Activated CD8-positive, alpha-beta T cell treated with anti-CD3 and anti-CD28 coated beads, Interleukin-2, amount 10 ng/mL, durations not matched to agents 7 days and 5 days (primary cell): ENCODE measurements around the gene INSRR. TPM values are rescaled to one million over a fixed set of nuclear protein-coding genes. Genes with fewer than 3 reads are reported as not detected.
A peak's percentile ranks its signal among the peaks of the same experiment; 100 is the strongest.

ENCODE experiments used
- ATAC-seq: fragments of 150-1000 bp; cut with Tn5 transposase; one replicate; pipeline ENCODE4 v1.10.0; 2021; ENCODE audit warnings: moderate library complexity
- CTCF ChIA-PET: fragments of 350-600 bp; sonication (Branson Sonifier 250); formaldehyde crosslinking; loops from one replicate; lab custom pipeline; 2021; ENCODE audit warnings: antibody characterized with exemption; lab: Charles Lee
- POLR2A ChIA-PET: fragments of 350-600 bp; sonication (Branson Sonifier 250); formaldehyde crosslinking; loops from one replicate; lab custom pipeline; 2021; ENCODE audit warnings: antibody characterized with exemption; lab: Charles Lee
- DNase-seq: peaks from one replicate; pipeline ENCODE4 v3.0.0-alpha.2; 2020
- H3K27ac Mint-ChIP-seq: one replicate; pipeline ENCODE4 v1.8.0; 2021; ENCODE audit warnings: mild to moderate bottlenecking, mixed read lengths
- H3K27me3 Mint-ChIP-seq: one replicate; pipeline ENCODE4 v1.8.0; 2021; ENCODE audit warnings: low read depth, mixed read lengths
- H3K36me3 Mint-ChIP-seq: one replicate; pipeline ENCODE4 v1.8.0; 2021; ENCODE audit warnings: low read depth, mixed read lengths
- H3K4me1 Mint-ChIP-seq: one replicate; pipeline ENCODE4 v1.8.0; 2021; ENCODE audit warnings: low read depth, mixed read lengths
- H3K4me3 Mint-ChIP-seq: one replicate; pipeline ENCODE4 v1.8.0; 2021; ENCODE audit warnings: mild to moderate bottlenecking, mixed read lengths
- H3K9me3 Mint-ChIP-seq: one replicate; pipeline ENCODE4 v1.8.0; 2022; ENCODE audit warnings: mixed read lengths; ENCODE audit not compliant: insufficient read depth
- total RNA-seq, 2 experiments: library from RNA; stranded (reverse); gene quantifications; one replicate each; pipeline ENCODE4 v1.2.3, GENCODE V29; 2021

INSRR gene
- total RNA-seq, 2 experiments from 2014 or later, result 0.21 TPM

- H3K27me3 Mint-ChIP-seq, result peaks cover 50% of the 10 kb centered on the region
- H3K27ac Mint-ChIP-seq, result no peak overlapping the region
- no peaks in the 10 kb centered on the region for H3K9me3 Mint-ChIP-seq
- peak; percentile 97 for ATAC-seq
- CTCF ChIA-PET, result interaction anchor here (0.6 to 8.9 kb wide), 25 partner anchors 9 to 629 kb away, joined by 3 to 138 read pairs (median 6); partner anchors contain the start of genes CRABP2, INSRR, ISG20L2 and LRRC71
- peaks cover 29% of the 10 kb centered on the region for H3K4me1 Mint-ChIP-seq
- H3K36me3 Mint-ChIP-seq, result no peaks in the 10 kb centered on the region
- peak; percentile 92 for DNase-seq
- POLR2A ChIA-PET, result interaction anchor here (0.8 to 1.0 kb wide), 2 partner anchors 35 to 164 kb away, joined by 3 to 4 read pairs; partner anchors contain the start of genes ISG20L2 and METTL25B
- H3K4me3 Mint-ChIP-seq, result peak overlapping the region; percentile 67
Observed at GRCh38 chr1:156892190-156893047, 33.5 kb upstream of the INSRR start.

- Mint-ChIP-seq H3K4me1 (peaks cover 23% of the 10 kb centered on the region), H3K27ac (no peak overlapping the region)
Observed at GRCh38 chr1:156889802-156890580, 31.1 kb upstream of the INSRR start.

GRCh38 chr1:156887734-156888133 lies 28.8 kb upstream of the INSRR start:
- no peaks in the 10 kb centered on the region for H3K36me3 Mint-ChIP-seq
- peaks cover 50% of the 10 kb centered on the region for H3K27me3 Mint-ChIP-seq
- no peak overlapping the region for H3K4me3 Mint-ChIP-seq
- CTCF ChIA-PET, result interaction anchor here (0.8 to 8.9 kb wide), 9 partner anchors 12 to 198 kb away, joined by 3 to 138 read pairs (median 54); partner anchors contain the start of genes INSRR, ISG20L2, METTL25B and NTRK1
- H3K9me3 Mint-ChIP-seq, result no peaks in the 10 kb centered on the region
- H3K27ac Mint-ChIP-seq, result no peak overlapping the region
- peaks cover 16% of the 10 kb centered on the region for H3K4me1 Mint-ChIP-seq
- POLR2A ChIA-PET, result no interaction called here
- ATAC-seq (no peak), DNase-seq (no peak)

More at GRCh38 chr1:156889802-156890580, 31.1 kb upstream of the INSRR start:
- DNase-seq, result peak; percentile 74
- H3K4me3 Mint-ChIP-seq, result no peak overlapping the region
- no peaks in the 10 kb centered on the region for H3K9me3 Mint-ChIP-seq
- peaks cover 57% of the 10 kb centered on the region for H3K27me3 Mint-ChIP-seq
- H3K36me3 Mint-ChIP-seq, result no peaks in the 10 kb centered on the region
- ChIA-PET CTCF (interaction anchor here (0.7 to 8.9 kb wide), 43 partner anchors 10 to 266 kb away, joined by 3 to 138 read pairs (median 6); partner anchors contain the start of genes INSRR, ISG20L2, METTL25B and MRPL24), POLR2A (interaction anchor here (0.7 to 1.4 kb wide), 2 partner anchors 52 to 89 kb away, joined by 3 read pairs; no protein-coding TSS in a partner anchor)
- ATAC-seq, result no peak

- CTCF ChIA-PET, result interaction anchor here (0.8 to 8.9 kb wide), 8 partner anchors 12 to 198 kb away, joined by 3 to 93 read pairs (median 37); partner anchors contain the start of genes ISG20L2 and METTL25B
- POLR2A ChIA-PET, result no interaction called here
- Mint-ChIP-seq H3K36me3 (no peaks in the 10 kb centered on the region), H3K4me1 (peaks cover 12% of the 10 kb centered on the region), H3K27ac (no peak overlapping the region), H3K27me3 (peaks cover 50% of the 10 kb centered on the region), H3K4me3 (no peak overlapping the region), H3K9me3 (no peaks in the 10 kb centered on the region)
- no peak for DNase-seq
- ATAC-seq, result no peak
Observed at GRCh38 chr1:156887317-156887716, 28.4 kb upstream of the INSRR start.

GRCh38 chr1:156886583-156887281 lies 27.8 kb upstream of the INSRR start:
- H3K4me3 Mint-ChIP-seq, result no peak overlapping the region
- POLR2A ChIA-PET, result interaction anchor here (0.6 kb wide), 1 partner anchor 229 kb away, joined by 3 read pairs; no protein-coding TSS in a partner anchor
- H3K27me3 Mint-ChIP-seq, result peaks cover 44% of the 10 kb centered on the region
- no peak for DNase-seq
- CTCF ChIA-PET, result interaction anchor here (0.6 to 8.9 kb wide), 7 partner anchors 27 to 197 kb away, joined by 3 to 93 read pairs (median 54); partner anchors contain the start of genes ISG20L2 and METTL25B
- H3K36me3 Mint-ChIP-seq, result no peaks in the 10 kb centered on the region
- peaks cover 6% of the 10 kb centered on the region for H3K4me1 Mint-ChIP-seq
- H3K9me3 Mint-ChIP-seq, result no peaks in the 10 kb centered on the region
- no peak for ATAC-seq
- peak overlapping the region; percentile 56 for H3K27ac Mint-ChIP-seq

GRCh38 chr1:156885880-156886355 lies 27.0 kb upstream of the INSRR start:
- no peaks in the 10 kb centered on the region for H3K9me3 Mint-ChIP-seq
- H3K36me3 Mint-ChIP-seq, result no peaks in the 10 kb centered on the region
- H3K4me3 Mint-ChIP-seq, result no peak overlapping the region
- no peak for DNase-seq
- peaks cover 5% of the 10 kb centered on the region for H3K4me1 Mint-ChIP-seq
- H3K27ac Mint-ChIP-seq, result no peak overlapping the region
- POLR2A ChIA-PET, result no interaction called here
- H3K27me3 Mint-ChIP-seq, result peaks cover 36% of the 10 kb centered on the region
- ATAC-seq, result no peak
- CTCF ChIA-PET, result interaction anchor here (0.9 to 8.9 kb wide), 4 partner anchors 26 to 188 kb away, joined by 3 to 93 read pairs (median 46); partner anchors contain the start of genes ISG20L2 and METTL25B

- Mint-ChIP-seq H3K9me3 (no peaks in the 10 kb centered on the region), H3K27ac (no peak overlapping the region), H3K36me3 (no peaks in the 10 kb centered on the region), H3K4me1 (peaks cover 2% of the 10 kb centered on the region), H3K4me3 (no peak overlapping the region), H3K27me3 (peaks cover 30% of the 10 kb centered on the region)
- ATAC-seq, result no peak
- POLR2A ChIA-PET, result no interaction called here
- CTCF ChIA-PET, result interaction anchor here (0.9 to 8.9 kb wide), 5 partner anchors 15 to 189 kb away, joined by 3 to 93 read pairs (median 4); partner anchors contain the start of genes ISG20L2 and METTL25B
- DNase-seq, result no peak
Observed at GRCh38 chr1:156885314-156885713, 26.4 kb upstream of the INSRR start.

GRCh38 chr1:156884560-156885184 lies 25.8 kb upstream of the INSRR start:
- H3K27ac Mint-ChIP-seq, result no peak overlapping the region

GRCh38 chr1:156883919-156884318 lies 25.0 kb upstream of the INSRR start:
- H3K27ac Mint-ChIP-seq, result no peak overlapping the region
- ATAC-seq (no peak), DNase-seq (no peak)
- H3K36me3 Mint-ChIP-seq, result no peaks in the 10 kb centered on the region
- ChIA-PET CTCF (interaction anchor here (1.0 to 1.9 kb wide), 3 partner anchors 8 to 84 kb away, joined by 3 to 10 read pairs (median 6); partner anchors contain the start of gene NTRK1), POLR2A (interaction anchor here (0.6 kb wide), 1 partner anchor 156 kb away, joined by 5 read pairs; the partner anchor contains the start of genes ISG20L2 and METTL25B)
- no peaks in the 10 kb centered on the region for H3K9me3 Mint-ChIP-seq
- H3K27me3 Mint-ChIP-seq, result peaks cover 30% of the 10 kb centered on the region
- H3K4me3 Mint-ChIP-seq, result no peak overlapping the region
- no peaks in the 10 kb centered on the region for H3K4me1 Mint-ChIP-seq

More at GRCh38 chr1:156884560-156885184, 25.8 kb upstream of the INSRR start:
- DNase-seq, result no peak
- CTCF ChIA-PET, result interaction anchor here (1.0 to 8.9 kb wide), 6 partner anchors 7 to 158 kb away, joined by 3 to 89 read pairs (median 4); partner anchors contain the start of genes ISG20L2, METTL25B and NTRK1
- POLR2A ChIA-PET, result interaction anchor here (0.6 kb wide), 1 partner anchor 156 kb away, joined by 5 read pairs; the partner anchor contains the start of genes ISG20L2 and METTL25B
- Mint-ChIP-seq H3K4me3 (no peak overlapping the region), H3K4me1 (no peaks in the 10 kb centered on the region), H3K9me3 (no peaks in the 10 kb centered on the region), H3K36me3 (no peaks in the 10 kb centered on the region), H3K27me3 (peaks cover 28% of the 10 kb centered on the region)
- ATAC-seq, result no peak

GRCh38 chr1:156882543-156882942 lies 23.6 kb upstream of the INSRR start:
- Mint-ChIP-seq H3K4me1 (no peaks in the 10 kb centered on the region), H3K9me3 (no peaks in the 10 kb centered on the region), H3K36me3 (no peaks in the 10 kb centered on the region), H3K27ac (no peak overlapping the region), H3K27me3 (peaks cover 30% of the 10 kb centered on the region), H3K4me3 (no peak overlapping the region)
- CTCF ChIA-PET, result interaction anchor here (1.1 to 1.6 kb wide), 2 partner anchors 43 to 86 kb away, joined by 3 to 7 read pairs; no protein-coding TSS in a partner anchor
- no peak for DNase-seq
- no peak for ATAC-seq
- POLR2A ChIA-PET, result no interaction called here
